ENCODE measurements around the gene AUTS2. TPM values are rescaled to one million over a fixed set of nuclear protein-coding genes. Genes with fewer than 3 reads are reported as not detected.

AUTS2 gene
- total RNA-seq, 2 donors from 2014 or later: 8.6 TPM

DNA sequence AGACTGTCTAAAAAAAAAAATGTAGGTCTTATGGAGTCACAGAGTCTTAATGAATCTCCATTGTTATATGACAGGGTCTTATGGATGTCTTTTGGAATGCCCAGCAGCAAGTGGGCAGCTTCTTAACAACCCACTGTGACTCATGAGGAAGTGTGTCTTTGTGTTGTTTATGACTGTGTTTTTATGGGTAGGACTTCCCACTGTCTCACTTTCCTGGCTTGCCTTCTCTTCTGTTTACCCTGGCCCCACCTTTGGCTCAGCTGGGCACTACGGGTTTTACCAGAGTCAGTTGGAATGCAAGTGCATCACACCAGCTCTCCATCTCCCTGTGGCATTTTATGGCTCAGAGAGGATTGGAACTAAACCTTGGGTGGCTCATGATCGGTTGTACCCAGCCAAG lies 580.5 kb downstream of the AUTS2 start:
- no peak overlapping the region for H3K27ac ChIP-seq
- no peak overlapping the region for H3K4me3 ChIP-seq
- no peaks in the 10 kb centered on the region for H3K4me1 ChIP-seq
- TF ChIP-seq, protein P1, sequence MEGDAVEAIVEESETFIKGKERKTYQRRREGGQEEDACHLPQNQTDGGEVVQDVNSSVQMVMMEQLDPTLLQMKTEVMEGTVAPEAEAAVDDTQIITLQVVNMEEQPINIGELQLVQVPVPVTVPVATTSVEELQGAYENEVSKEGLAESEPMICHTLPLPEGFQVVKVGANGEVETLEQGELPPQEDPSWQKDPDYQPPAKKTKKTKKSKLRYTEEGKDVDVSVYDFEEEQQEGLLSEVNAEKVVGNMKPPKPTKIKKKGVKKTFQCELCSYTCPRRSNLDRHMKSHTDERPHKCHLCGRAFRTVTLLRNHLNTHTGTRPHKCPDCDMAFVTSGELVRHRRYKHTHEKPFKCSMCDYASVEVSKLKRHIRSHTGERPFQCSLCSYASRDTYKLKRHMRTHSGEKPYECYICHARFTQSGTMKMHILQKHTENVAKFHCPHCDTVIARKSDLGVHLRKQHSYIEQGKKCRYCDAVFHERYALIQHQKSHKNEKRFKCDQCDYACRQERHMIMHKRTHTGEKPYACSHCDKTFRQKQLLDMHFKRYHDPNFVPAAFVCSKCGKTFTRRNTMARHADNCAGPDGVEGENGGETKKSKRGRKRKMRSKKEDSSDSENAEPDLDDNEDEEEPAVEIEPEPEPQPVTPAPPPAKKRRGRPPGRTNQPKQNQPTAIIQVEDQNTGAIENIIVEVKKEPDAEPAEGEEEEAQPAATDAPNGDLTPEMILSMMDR (IDR thresholded peaks at IDR 0.05): no peak
- H3K36me3 ChIP-seq: no peaks in the 10 kb centered on the region
- no peak for DNase-seq (ENCODE audit: low spot score)
- H3K27me3 ChIP-seq: no peaks in the 10 kb centered on the region
- peaks cover 0 to 8% of the 10 kb centered on the region in 2 donors for H3K9me3 ChIP-seq

DNA sequence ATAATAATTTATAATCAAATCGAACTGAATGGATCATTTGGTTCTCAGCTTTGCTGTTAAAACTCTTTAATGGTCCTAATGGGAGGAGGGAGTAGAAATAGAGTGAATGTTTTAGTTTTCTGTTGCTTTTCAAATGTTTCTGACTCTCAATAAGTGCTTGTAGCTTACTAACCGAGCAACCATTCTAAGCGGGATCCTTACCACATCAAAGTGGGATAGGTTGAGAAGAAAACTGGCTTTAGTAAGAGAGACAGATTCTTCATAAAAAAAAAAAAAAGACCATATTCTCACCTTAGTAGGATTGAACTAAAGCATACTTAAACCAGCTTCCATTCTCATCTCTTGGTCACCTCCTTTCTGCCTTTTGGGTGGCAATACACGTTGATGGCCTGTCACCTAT lies 584.2 kb downstream of the AUTS2 start:
- Histone ChIP-seq H3K27me3 (no peaks in the 10 kb centered on the region), H3K27ac (no peak overlapping the region), H3K4me1 (no peaks in the 10 kb centered on the region), H3K4me3 (no peak overlapping the region), H3K9me3 (no peaks in the 10 kb centered on the region), H3K36me3 (no peaks in the 10 kb centered on the region)
- TF ChIP-seq, protein P1 (IDR thresholded peaks at IDR 0.05): no peak
- no peak for DNase-seq (ENCODE audit: low spot score)

DNA sequence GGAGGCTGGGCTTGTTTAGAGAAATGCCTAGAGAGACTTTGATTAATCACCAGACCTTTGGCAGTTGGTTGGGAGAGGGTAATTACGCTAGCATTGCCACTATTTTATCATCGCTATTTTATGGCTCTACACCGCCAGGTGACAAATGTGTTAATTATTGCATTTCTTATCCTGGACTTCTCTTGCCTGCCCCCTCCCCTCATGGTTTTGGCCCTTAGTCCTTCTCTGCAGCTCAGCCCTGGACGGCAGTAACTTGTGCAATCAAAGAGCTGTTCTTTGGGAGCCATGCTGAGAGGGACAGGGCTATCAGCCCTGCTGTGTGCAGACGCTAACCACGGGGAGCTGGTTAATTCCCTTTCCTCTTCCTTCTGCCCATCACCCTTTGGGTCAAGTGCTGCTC lies 585.0 kb downstream of the AUTS2 start:
- DNase-seq (ENCODE audit: low spot score): no peak
- Histone ChIP-seq H3K27ac (no peak overlapping the region), H3K9me3 (no peaks in the 10 kb centered on the region), H3K36me3 (no peaks in the 10 kb centered on the region), H3K4me3 (no peak overlapping the region), H3K27me3 (no peaks in the 10 kb centered on the region), H3K4me1 (no peaks in the 10 kb centered on the region)
- TF ChIP-seq, protein P1 (IDR thresholded peaks at IDR 0.05): no peak

DNA sequence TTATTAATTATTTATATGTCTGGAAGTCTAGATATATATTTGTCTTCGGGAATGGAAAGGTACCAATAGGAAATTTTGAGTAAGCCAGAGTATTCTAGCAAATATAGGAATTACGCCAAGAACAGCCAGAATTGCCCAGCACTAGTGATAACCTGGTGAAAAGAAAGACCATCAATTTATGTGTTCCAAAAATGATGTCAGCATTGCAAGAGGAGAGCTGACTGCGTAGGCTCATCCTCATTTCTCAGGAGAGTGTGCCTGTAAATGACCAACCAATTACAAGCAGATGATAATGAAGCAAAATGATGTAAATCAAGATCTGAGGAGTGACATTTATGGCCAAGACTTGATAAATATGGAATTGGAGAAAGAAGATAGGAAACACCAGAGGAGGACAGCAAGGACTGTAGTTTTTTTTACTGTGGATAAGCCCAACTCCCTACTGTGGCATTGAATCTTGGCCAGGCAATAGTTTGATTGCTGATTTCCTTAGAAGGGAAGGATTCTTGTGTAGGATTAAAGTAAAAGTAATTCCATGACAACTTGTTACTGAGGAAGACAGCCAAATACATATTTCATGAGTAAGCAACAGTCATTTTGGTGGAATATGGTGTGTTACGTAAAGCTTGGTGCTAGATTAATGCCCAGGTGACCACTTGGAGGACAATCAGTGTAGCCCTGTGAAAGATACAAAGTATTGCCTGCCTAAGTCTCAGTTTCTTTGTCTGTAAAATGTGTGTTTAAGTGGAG lies 590.8 kb downstream of the AUTS2 start:
- no peak overlapping the region for H3K27ac ChIP-seq
- H3K4me3 ChIP-seq: no peak overlapping the region
- H3K27me3 ChIP-seq: no peaks in the 10 kb centered on the region
- no peaks in the 10 kb centered on the region for H3K4me1 ChIP-seq
- H3K36me3 ChIP-seq: no peaks in the 10 kb centered on the region
- peaks cover 0 to 10% of the 10 kb centered on the region in 2 donors for H3K9me3 ChIP-seq
- TF ChIP-seq, protein P1 (IDR thresholded peaks at IDR 0.05): no peak
- no peak for DNase-seq (ENCODE audit: low spot score)

DNA sequence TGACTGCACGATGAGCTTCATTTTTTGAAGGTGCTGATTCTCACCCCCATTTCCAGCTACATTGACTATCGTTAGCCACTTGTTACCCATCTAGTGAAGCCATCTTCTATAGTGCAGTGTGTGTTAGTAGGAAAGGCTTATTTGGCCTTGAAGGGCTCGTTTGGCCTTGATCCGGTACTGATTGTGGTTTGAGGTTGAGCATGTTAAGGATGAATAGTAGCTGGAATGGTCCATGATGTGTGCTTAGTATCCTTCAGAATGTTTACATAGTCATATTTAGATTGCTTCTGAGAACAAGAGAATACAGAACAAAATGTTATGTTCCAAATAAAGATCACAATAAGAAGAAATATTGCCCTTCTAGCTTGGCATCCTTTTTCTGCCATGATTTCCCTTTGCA lies 591.5 kb downstream of the AUTS2 start:
- Histone ChIP-seq H3K27me3 (no peaks in the 10 kb centered on the region), H3K9me3 (peaks cover 0 to 10% of the 10 kb centered on the region in 2 donors), H3K4me3 (no peak overlapping the region), H3K27ac (no peak overlapping the region), H3K36me3 (no peaks in the 10 kb centered on the region), H3K4me1 (no peaks in the 10 kb centered on the region)
- no peak for DNase-seq (ENCODE audit: low spot score)
- TF ChIP-seq, protein P1 (IDR thresholded peaks at IDR 0.05): no peak

DNA sequence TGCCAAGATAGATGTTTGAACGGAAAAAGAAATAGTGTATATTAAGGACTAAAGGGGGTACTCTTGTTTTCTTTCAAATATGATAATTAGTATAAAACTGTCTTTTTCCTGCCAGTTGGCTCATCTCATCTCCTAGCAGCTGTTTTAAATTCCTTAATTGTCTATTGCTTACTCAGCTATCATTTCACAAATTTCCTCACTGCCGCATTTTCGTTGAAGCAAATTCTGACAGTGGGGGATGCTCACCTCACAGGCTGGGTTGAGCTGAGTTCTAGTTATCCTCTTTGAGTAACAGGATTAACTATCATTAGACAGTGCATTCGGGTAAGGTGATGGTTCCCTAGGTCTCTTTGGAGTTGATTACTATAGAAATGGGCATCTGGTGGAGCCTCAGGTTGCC lies 592.0 kb downstream of the AUTS2 start:
- no peak overlapping the region for H3K4me3 ChIP-seq
- no peaks in the 10 kb centered on the region for H3K36me3 ChIP-seq
- H3K4me1 ChIP-seq: no peaks in the 10 kb centered on the region
- H3K9me3 ChIP-seq: peaks cover 0 to 10% of the 10 kb centered on the region in 2 donors
- TF ChIP-seq, protein P1 (IDR thresholded peaks at IDR 0.05): no peak
- DNase-seq (ENCODE audit: low spot score): no peak
- H3K27me3 ChIP-seq: no peaks in the 10 kb centered on the region
- H3K27ac ChIP-seq: no peak overlapping the region

Measured in right atrium auricular region (tissue), 2 donors.